Mucosa of descending colon (tissue), 3 donors: ENCODE measurements around the gene DDX39B. TPM values are rescaled to one million over a fixed set of nuclear protein-coding genes. Genes with fewer than 3 reads are reported as not detected.

ENCODE experiments used
- ATAC-seq: fragments of 200-7000 bp; cut with Tn5 transposase; one replicate; pipeline ENCODE4 v1.9.1; 2020; ENCODE audit warnings: mild to moderate bottlenecking, moderate library complexity
- DNase-seq, 3 donors: peaks; one replicate each; pipeline ENCODE4 v3.0.0-alpha.2; 2020
- H3K36me3 ChIP-seq: fragments of 200-600 bp; one replicate; pipeline ENCODE4 v1.8.0; 2021; ENCODE audit warnings: low read depth, mild to moderate bottlenecking
- H3K4me1 ChIP-seq: fragments of 200-600 bp; one replicate; pipeline ENCODE4 v1.8.0; 2021; ENCODE audit warnings: low read depth, mild to moderate bottlenecking
- H3K4me3 ChIP-seq: fragments of 200-600 bp; one replicate; pipeline ENCODE4 v1.8.0; 2021; ENCODE audit warnings: mild to moderate bottlenecking
- H3K9me3 ChIP-seq: fragments of 200-600 bp; one replicate; pipeline ENCODE4 v1.8.0; 2021; ENCODE audit warnings: mild to moderate bottlenecking
- intact Hi-C, 2 donors: fragments of 100-400 bp; cut with DNase I in 1 of 2; cut with micrococcal nuclease in 1 of 2; formaldehyde crosslinking; loops; one replicate each; pipeline versions ENCODE4 v1.11.0 to v1.11.1; 2022; cut with DNase I, micrococcal nuclease
- total RNA-seq, 3 donors: library from RNA; stranded (reverse); fragmentation: NEBNext Ultra II Directional in 2 of 3; extraction: Animal tissue kit (Norgen Biotek cat#: 25700) in 2 of 3; gene quantifications; one replicate each; pipeline versions ENCODE4 v1.2.1 to v1.2.4, GENCODE V29; 2021 to 2023
- TF ChIP-seq, protein P1 (sequence below): fragments of 200-600 bp; IDR thresholded peaks from one replicate; pipeline ENCODE4 v1.8.0; 2022; ENCODE audit warnings: antibody characterized with exemption, mild to moderate bottlenecking
- donor health status: DM: no; HTN: no; CAD: no; lungs with moderate emphysema.
- donor health status: DM: no; HTN: no; CAD: no.
- donor health status: DM: no; HTN: yes; CAD: no.

The DDX39B gene
- total RNA-seq, 3 donors from 2014 or later: 239 to 309 (median 295) TPM

DNA sequence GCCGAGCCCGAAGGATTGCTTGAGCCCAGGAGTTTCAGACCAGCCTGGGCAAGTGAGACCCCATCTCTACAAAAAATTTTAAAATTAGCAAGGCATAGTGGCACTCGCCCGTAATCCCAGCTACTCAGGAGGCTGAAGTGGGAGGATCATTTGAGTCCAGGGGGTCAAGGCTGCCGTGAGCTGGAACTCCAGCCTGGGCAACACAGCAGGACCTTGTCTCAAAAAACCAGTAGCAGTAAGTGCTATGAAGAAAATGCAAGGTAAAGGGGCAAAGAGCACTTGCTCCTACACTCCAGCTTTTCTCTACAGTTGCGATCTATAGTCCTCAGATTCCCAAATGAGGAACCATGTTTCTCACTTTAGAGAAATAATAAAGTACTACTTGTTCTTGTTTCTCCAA, 1.8 kb upstream of the DDX39B start:
- Histone ChIP-seq H3K36me3 (peaks cover 7% of the 10 kb centered on the region), H3K9me3 (no peaks in the 10 kb centered on the region), H3K4me3 (no peak overlapping the region), H3K4me1 (peaks cover 32% of the 10 kb centered on the region)
- TF ChIP-seq, protein P1, sequence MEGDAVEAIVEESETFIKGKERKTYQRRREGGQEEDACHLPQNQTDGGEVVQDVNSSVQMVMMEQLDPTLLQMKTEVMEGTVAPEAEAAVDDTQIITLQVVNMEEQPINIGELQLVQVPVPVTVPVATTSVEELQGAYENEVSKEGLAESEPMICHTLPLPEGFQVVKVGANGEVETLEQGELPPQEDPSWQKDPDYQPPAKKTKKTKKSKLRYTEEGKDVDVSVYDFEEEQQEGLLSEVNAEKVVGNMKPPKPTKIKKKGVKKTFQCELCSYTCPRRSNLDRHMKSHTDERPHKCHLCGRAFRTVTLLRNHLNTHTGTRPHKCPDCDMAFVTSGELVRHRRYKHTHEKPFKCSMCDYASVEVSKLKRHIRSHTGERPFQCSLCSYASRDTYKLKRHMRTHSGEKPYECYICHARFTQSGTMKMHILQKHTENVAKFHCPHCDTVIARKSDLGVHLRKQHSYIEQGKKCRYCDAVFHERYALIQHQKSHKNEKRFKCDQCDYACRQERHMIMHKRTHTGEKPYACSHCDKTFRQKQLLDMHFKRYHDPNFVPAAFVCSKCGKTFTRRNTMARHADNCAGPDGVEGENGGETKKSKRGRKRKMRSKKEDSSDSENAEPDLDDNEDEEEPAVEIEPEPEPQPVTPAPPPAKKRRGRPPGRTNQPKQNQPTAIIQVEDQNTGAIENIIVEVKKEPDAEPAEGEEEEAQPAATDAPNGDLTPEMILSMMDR: no peak
- ATAC-seq (no peak), DNase-seq (no peak)
- intact Hi-C loops: no loop called here

DNA sequence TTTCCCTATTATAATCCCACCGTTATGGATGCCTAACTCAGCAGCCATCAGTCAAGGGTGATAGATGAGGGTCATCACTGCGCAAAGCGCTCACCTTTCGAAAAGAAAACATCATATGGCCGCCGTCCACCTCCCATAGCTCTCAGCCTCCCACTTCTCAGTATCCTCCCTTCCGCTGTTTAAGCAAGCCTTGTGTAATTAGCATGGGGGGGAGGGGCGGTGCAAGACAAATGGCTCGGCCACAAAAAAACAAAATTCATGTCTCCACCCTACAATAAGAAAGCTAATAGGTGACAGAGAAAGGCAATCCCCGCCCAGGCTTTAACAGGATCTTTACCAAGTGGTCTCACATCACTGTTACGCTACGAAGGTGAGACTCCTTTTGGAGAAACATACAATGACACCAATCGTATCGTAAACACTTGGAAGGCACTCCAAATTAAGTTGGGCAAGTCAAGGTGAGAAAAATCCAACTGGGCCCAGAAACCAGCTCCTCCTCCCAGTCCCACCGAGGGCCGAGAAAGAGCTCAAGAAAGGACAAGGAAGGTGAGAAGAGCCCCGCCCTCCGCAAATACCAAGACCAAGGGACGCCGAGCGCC, 645 bp downstream of the DDX39B start:
- TF ChIP-seq, protein P1: no peak
- intact Hi-C loops: no loop called here
- Histone ChIP-seq H3K36me3 (peaks cover 29% of the 10 kb centered on the region), H3K9me3 (no peaks in the 10 kb centered on the region), H3K4me3 (peak overlapping the region; percentile 52), H3K4me1 (peaks cover 25% of the 10 kb centered on the region)
- ATAC-seq (peak; percentile 56), DNase-seq (peak in 2 of 3 donors; percentile 69 to 85)

DNA sequence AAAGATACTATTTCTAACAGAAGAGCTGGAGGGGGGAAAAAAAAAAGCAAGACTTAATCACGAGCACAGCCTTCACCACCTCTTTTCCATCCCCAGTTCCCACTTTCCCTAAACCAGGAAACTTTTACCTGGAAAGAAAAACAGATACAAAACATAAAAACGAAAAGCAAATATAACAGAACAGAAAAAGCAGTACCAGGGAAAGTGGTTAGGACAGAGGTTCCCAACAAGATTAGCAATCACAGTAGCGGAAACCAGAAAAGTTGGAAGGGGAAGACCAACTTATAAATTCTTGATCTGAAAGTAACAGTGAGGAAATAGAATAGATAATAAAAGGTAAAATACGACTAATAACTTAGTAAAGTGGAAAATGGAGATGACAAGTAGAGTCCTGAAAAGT, 1.2 kb downstream of the DDX39B start:
- TF ChIP-seq, protein P1: no peak

DNA sequence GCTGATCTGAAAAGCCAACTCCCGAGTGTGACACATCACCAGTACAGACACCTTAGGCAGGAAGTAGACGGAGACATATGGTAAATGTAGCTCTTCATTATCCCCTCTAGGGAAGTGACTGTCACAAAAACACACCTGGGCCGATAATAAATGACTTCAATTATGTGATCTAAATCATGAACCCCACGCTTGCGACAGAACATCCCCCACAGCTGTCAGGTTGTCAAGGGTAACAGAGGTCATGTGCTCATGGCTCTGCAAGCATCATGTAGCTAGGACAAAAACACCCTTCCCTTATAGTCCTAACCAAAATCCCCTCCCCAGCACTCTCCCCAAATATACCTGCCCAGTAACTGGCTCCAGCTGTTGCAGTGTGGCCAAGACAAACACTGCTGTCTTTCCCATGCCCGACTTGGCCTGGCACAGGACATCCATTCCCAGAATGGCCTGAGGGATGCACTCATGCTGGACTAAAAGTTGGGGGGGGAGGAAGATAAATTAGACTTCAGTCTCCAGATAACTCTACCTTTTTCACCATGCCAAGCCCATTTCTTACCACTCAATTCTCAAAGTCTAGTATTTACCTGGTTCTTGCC, 2.9 kb downstream of the DDX39B start:
- ATAC-seq (no peak), DNase-seq (no peak)
- TF ChIP-seq, protein P1: no peak
- Histone ChIP-seq H3K36me3 (peaks cover 42% of the 10 kb centered on the region), H3K4me1 (peaks cover 25% of the 10 kb centered on the region), H3K9me3 (no peaks in the 10 kb centered on the region), H3K4me3 (no peak overlapping the region)
- intact Hi-C loops: no loop called here

More for the DNA sequence above, 1.2 kb downstream of the DDX39B start:
- ATAC-seq (no peak), DNase-seq (no peak)
- intact Hi-C loops: no loop called here
- Histone ChIP-seq H3K4me1 (peaks cover 25% of the 10 kb centered on the region), H3K36me3 (peaks cover 29% of the 10 kb centered on the region), H3K4me3 (peak overlapping the region; percentile 52), H3K9me3 (no peaks in the 10 kb centered on the region)

DNA sequence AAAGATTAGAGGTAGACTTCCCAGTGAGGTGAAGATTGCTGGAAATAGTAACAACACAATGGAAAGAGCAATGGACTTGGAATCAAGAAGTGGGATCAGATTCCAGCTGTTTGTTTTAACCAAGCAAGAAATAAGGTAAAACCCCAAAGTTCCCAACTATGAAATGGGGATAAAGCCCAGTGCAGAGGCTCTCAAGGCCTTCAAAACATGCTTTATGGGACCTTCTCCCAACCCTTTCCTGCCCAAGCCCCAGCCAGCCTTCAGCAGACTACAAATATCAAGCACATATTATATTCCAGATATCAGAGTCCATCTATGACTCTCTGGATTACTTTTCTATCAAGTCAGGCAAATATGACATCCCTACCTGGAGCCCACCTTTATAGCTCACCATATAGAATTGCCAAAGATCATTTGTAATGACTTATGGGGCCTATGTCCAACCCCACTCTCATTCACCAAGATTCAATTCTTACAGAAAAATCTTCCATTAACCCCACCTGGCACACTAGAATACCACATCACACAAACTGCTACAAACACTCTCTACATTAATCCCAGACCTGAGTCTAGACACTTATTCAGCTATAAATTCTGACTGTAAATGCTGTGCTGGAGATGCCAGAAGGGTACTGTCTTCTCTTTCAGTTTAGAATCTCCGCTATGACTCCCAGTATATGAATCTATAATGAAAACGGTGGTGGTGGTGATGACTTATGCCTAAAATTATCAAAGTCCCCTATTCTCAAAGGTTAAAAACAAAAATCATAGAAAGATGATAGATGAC, 6.1 kb downstream of the DDX39B start:
- TF ChIP-seq, protein P1: no peak
- Histone ChIP-seq H3K9me3 (no peaks in the 10 kb centered on the region), H3K36me3 (peaks cover 48% of the 10 kb centered on the region), H3K4me1 (peaks cover 22% of the 10 kb centered on the region), H3K4me3 (no peak overlapping the region)
- intact Hi-C loops: no loop called here
- DNase-seq (no peak), ATAC-seq (no peak)
